HG03280 (cell line): ENCODE data around the gene NCLN.
"Not testable (repeated sequence)": the region's sequence is repeated elsewhere in the genome, so short reads cannot be mapped to it uniquely, and the experiment has no call there.

Source experiments
- ATAC-seq: cut with Tn5 transposase; IDR thresholded peaks from one replicate; pipeline ENCODE4 v1.9.1; 2021; ENCODE audit warnings: mild to moderate bottlenecking, moderate library complexity; ENCODE audit not compliant: unreplicated experiment

The NCLN gene

DNA sequence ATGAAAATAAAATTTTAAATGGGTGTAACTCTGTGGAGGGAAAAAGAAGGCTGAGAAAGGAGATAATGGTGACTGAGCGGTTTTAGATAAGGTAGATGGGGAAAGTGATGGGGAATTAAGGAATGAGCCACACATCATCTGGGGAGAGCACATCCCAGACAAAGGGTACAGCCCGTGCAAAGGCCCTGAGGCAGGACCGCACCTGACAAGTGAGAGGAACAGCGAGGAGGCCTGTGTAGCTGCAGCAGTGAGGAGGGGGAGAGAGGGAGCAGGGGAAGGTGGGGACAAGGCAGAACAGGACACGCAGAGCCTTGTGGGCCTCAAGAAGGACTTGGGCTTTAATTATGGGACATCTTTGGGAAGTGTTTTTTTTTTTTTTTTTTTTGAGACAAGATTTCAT is 37.0 kb downstream of the NCLN start:
- no peak for ATAC-seq

DNA sequence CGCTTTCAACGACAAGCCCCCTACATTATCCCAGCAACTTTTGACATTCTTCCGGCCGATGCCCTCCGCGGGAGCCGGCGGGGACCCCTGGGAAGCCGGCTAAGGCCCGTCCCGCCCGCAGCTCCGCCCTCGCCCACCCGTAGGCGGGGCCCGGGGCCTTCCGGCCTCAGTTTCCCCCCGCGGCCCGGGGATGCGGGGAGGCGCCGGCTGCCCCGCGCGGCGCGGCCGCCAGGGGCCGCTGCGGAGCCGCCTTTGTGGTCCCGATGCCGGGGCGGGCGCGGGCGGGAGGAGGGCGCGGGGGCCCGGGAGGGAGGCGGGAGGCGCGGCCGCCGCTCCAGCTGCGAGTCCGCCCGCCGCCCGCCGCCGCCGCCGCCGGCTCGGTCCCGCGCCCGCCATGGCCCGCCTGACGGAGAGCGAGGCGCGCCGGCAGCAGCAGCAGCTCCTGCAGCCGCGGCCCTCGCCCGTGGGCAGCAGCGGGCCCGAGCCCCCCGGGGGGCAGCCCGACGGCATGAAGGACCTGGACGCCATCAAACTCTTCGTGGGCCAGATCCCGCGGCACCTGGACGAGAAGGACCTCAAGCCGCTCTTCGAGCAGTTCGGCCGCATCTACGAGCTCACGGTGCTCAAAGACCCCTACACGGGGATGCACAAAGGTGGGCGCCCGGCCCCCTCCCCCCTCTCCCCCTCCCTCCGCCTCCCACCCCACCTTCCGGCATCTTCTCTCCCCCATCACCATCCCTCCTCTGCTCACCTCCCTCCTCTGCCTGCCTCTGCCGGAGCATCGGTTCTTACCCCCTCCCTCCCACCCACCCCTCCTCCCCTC is 38.8 kb downstream of the NCLN start, which contains the start of gene CELF5:
Gene CELF5, plus strand, starts transcription at position 316 of the 823 bp plus-strand sequence. Its CDS starts 79 bp downstream, at position 395.
- ATAC-seq = no peak

DNA sequence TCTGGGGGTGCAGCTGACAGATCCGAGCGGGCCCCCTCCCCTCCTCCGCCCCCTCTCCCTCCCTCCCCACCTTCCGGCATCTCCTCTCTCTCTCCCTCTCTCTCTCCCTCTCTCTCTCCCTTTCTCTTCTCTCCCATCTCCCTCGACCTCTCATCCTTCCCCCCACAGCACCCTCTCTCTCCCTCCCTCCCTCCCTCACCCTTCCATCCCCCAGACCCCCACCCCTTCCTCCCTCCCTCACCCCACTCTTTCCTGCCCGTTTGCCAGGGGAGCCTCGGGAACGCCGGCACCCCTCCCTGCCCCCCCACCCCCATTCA is 39.4 kb downstream of the NCLN start:
- ATAC-seq = no peak

GRCh38 chr19:3225677-3226093 is 40.0 kb downstream of the NCLN start:
- ATAC-seq = no peak

GRCh38 chr19:3227054-3227626 is 41.4 kb downstream of the NCLN start:
- ATAC-seq = no peak

DNA sequence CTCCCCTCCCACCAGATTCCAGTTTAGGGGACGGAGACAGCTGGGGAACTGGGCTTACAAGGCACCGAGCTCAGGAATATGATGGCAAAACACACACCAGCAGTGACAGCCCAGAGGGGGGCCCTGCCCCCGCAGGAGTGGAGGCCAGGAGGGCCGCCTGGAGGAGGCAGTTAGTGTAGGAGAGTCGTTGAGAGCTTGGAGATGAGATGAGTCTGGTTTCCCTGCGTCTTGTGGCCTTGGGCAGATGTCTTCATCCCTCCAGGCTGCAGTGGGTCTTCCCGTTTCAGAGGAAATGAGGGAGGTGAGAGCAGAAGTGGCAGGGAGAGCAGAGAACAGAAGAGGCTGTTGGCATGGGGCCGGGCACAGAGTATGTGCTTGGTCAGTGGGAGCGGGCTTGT is 43.6 kb downstream of the NCLN start:
- ATAC-seq = no peak

- ATAC-seq = no peak
Measured at GRCh38 chr19:3229888-3230496, 44.3 kb downstream of the NCLN start.

DNA sequence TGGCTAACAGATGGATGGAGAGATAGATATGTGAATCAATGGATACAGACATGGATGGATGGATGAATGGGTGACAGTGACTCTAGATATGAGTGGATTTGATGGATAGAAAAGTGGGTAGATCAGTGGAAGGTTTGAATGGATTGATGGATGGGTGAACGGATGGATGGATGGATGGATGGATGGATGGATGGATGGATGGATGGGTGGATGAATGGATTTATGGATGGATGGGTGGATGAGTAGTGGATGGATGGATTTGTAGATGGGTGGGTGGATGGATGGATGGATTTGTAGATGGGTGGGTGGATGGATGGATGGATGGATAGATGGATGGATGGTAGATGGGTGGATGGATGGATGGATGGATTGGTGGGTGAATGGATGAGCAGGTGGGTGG is 45.6 kb downstream of the NCLN start:
- ATAC-seq = no peak

- ATAC-seq = no peak
Measured at GRCh38 chr19:3233116-3233515, 47.4 kb downstream of the NCLN start.

DNA sequence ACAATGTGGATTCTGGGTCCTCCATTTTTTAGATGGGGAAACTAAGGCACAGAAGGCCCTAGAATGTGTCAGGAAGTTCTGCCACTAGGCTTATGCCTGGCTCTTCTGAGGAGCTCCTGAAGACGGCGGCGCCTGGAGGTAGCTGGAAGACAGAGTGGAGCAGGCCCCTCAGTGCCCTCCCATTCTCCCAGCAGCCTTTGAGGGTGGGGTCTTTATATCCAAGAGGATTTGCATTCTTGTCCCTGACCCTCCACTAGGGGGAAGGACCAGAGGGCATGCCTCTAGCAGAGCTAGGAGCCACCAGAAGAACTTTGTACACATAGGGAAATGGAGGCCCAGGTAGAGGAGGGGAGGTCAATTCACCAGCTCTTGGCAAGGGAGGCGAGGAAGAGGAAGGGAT is 48.1 kb downstream of the NCLN start:
- ATAC-seq = no peak

DNA sequence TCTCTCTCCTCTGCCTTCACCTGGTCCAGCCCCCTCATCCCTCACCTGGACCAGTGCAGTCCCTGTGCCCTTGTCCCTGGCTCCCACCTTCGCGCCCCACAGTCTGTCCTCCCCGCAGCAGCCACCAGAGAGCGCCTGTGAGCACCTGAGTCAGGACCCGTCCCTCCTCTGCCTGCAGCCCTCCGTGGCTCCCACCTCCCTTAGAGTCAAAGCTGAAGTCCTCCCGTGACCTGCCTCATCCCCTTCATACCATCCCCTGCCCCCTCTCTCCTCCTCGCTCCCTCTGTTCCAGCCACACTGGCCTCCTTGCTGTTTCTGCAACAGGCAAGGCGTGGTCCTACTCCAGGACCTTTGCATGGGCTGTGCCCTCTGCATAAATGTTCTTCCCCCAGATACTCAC is 49.1 kb downstream of the NCLN start:
- no peak for ATAC-seq

DNA sequence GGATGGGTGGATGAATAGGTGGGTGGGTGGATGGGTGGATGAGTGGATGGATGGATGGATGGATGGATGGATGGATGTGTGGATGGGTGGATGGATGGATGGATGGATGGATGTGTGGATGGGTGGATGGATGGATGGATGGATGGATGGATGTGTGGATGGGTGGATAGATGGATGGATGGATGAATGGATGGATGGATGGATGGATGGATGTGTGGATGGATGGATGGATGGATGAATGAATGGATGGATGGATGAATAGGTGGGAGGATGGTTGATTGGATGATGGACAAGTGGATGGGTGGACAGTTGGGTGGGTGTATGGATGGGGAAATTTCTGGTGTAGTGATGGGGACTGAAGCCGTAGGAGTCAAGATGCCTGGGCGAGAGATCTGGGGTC is 49.9 kb downstream of the NCLN start:
- ATAC-seq = not testable (repeated sequence)

DNA sequence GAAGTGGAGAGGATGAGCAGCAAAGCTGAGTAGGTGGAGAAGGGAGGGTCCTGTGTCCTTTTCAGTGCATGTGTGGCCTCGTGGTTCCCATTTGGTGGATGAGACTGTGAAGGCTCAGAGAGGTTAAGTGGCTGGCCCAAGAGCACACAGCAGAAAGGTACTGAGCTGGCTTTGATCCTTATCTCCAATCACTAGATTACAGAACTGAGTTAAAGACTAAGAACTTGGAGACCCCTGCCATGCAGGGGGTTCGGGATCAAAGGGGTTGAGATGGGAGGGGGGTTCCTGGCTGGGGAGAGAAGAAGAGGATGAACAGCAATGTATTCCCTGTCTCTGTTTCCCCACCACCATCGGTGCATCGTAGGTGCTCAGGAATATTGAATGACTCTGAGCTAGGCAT is 50.5 kb downstream of the NCLN start:
- ATAC-seq = no peak

GRCh38 chr19:3238066-3238561 is 52.4 kb downstream of the NCLN start:
- ATAC-seq = no peak

DNA sequence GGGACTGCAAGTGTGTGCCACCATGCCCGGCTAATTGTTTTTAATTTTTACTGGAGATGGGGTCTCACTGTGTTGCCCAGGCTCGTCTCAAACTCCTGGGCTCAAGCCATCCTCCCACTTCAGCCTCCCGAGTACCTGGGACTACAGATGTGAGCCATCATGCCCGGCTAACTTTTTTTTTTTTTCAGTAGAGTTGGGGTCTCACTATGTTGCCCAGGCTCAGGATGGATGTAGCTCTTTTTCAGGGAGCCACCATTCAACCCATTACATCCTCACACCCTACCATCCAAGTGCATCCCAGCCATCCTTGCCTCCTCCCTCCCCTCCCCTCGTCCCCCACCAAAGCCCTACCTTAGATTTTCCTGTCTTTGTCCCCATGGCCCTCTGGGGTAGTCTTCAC is 53.6 kb downstream of the NCLN start:
- ATAC-seq = no peak

DNA sequence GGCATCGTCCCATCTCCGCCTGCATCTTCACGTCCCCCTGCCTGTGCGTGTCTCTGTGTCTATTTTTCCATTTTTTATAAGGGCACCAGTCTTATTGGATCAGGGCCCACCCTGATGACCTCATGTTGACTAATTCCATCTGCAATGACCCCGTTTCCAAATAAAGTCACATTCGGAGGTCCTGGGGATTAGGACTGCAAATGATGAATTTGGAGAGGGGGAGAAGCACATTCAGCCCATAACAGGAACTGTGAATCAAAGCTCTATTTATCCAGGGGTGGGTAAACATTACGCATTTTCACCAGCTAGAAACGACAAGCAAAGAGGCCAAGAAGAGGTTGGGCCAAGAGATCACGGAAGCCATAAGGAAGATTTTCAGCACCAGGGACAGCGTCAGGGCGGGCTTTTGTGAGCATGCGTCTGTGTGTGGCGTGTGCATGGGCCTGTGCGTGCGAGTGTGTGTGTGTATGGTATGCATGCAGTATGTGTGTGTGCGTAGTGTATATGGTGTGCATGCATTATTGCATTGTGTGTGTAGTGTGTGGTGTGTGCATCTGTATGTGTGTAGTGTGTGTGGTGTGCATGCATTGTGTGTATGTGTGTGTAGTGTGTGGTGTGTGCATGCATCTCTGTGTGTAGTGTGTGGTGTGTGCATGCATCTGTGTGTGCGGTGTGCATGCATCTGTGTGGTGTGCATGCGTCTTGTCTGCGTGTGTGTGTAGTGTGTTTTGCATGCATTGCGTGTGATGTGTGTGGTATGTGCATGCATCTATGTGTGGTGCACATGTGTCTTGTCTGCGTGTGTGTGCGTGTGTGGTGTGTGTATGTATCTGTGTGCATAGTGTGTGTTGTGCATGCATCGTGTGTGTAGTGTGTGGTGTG is 58.3 kb downstream of the NCLN start:
- no peak for ATAC-seq

- ATAC-seq = no peak
Measured at GRCh38 chr19:3245050-3245449, 59.3 kb downstream of the NCLN start.

GRCh38 chr19:3248728-3249326 is 63.1 kb downstream of the NCLN start:
- no peak for ATAC-seq

GRCh38 chr19:3249408-3249807 is 63.7 kb downstream of the NCLN start:
- ATAC-seq = no peak

- ATAC-seq = no peak
Measured at GRCh38 chr19:3250675-3251074, 64.9 kb downstream of the NCLN start.

DNA sequence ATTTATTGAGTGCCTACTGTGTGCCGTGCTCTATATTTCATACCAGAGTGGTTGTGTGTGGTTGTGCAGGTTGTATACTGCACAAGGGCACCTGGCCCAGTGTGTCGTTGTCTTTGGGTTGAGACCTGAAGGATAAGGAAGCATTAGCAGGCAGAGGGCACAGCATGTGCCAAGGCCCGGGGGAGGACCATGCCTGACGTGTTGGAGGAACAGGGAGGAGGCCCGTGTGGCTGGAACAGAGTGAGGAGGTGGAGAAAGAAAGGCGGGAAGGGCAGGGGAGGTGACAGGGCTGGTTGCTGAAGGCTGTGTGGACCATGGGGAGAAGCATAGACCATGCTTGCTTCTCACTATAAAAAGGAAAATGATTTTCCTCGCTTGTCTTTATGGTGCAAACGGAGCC is 65.5 kb downstream of the NCLN start:
- no peak for ATAC-seq
